GM12891 (cell line): ENCODE data around the gene PPIF.
A peak's percentile ranks its signal among the peaks of the same experiment; 100 is the strongest.

Experiments used
- DNase-seq: peaks from one replicate; pipeline ENCODE4 v3.0.0; 2011; ENCODE audit warnings: low spot score; ENCODE audit not compliant: insufficient read length
- FAIRE-seq: peaks from 2 replicates; lab custom pipeline; 2011; peaks lifted over from hg19 to GRCh38; lab: Jason Lieb, UNC
- PAX5 ChIP-seq: IDR thresholded peaks from 2 replicates; pipeline ENCODE4 v1.6.1; 2011; ENCODE audit warnings: low read length, moderate library complexity, mild to moderate bottlenecking; ENCODE audit not compliant: insufficient read depth, severe bottlenecking
- POLR2A ChIP-seq: IDR thresholded peaks from 2 replicates; pipeline ENCODE4 v1.6.1; 2011; ENCODE audit warnings: low read depth, low read length, control low read depth
- POLR2AphosphoS5 ChIP-seq: IDR thresholded peaks from 2 replicates; pipeline ENCODE4 v1.6.1; 2011; ENCODE audit warnings: low read depth, low read length, control low read depth
- POU2F2 ChIP-seq: IDR thresholded peaks from 2 replicates; pipeline ENCODE4 v1.6.1; 2011; ENCODE audit warnings: low read depth, mild to moderate bottlenecking, control low read depth, low read length, moderate library complexity
- SPI1 ChIP-seq: IDR thresholded peaks from 2 replicates; pipeline ENCODE4 v1.6.1; 2011; ENCODE audit warnings: low read depth, low read length, control low read depth
- TAF1 ChIP-seq: IDR thresholded peaks from 2 replicates; pipeline ENCODE4 v1.6.1; 2011; ENCODE audit warnings: low read depth, low read length, control low read depth

PPIF gene

DNA sequence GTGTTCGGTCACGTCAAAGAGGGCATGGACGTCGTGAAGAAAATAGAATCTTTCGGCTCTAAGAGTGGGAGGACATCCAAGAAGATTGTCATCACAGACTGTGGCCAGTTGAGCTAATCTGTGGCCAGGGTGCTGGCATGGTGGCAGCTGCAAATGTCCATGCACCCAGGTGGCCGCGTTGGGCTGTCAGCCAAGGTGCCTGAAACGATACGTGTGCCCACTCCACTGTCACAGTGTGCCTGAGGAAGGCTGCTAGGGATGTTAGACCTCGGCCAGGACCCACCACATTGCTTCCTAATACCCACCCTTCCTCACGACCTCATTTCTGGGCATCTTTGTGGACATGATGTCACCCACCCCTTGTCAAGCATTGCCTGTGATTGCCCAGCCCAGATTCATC lies 6.5 kb downstream of the PPIF start:
- no peak for FAIRE-seq
- TF ChIP-seq POLR2AphosphoS5 (peak; percentile 11; the same call in 1 of the 2 replicates), POU2F2 (no peak), POLR2A (peak; percentile 47; the same call in 1 of the 2 replicates)
- no peak for DNase-seq

GRCh38 chr10:79354141-79354540 lies 6.9 kb downstream of the PPIF start:
- FAIRE-seq, result no peak
- TF ChIP-seq POLR2AphosphoS5, result 0 out of 2 replicates have a peak, but pooled peaks have one; percentile 12
- TF ChIP-seq POU2F2, result peak; percentile 25; the same call in 1 of the 2 replicates
- TF ChIP-seq TAF1, result no peak
- TF ChIP-seq POLR2A, result peak; percentile 8; the same call in 1 of the 2 replicates
- no peak for TF ChIP-seq SPI1
- no peak for TF ChIP-seq PAX5

DNA sequence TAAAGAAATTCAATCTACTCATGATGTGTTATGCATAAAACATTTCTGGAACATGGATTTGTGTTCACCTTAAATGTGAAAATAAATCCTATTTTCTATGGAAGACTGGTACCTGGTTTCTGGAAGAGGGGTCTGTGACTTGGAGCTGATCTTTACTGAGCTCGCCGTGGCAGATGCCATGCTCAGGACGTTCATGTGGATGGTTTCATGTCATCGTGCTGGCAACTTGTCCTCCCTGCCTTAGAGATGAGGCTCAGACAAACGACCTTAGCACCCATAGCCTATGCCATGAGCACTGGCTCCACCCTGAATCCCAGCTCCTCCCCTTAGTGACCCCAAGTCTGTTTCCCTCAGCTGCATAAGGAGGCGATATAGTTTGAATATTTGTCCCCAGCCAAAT lies 7.3 kb downstream of the PPIF start:
- DNase-seq (no peak), FAIRE-seq (no peak)

More at GRCh38 chr10:79354141-79354540, 6.9 kb downstream of the PPIF start:
- no peak for DNase-seq

GRCh38 chr10:79355420-79356017 lies 8.2 kb downstream of the PPIF start:
- TF ChIP-seq TAF1 (no peak), POU2F2 (no peak), SPI1 (no peak), POLR2A (peak; percentile 61; the same call in 1 of the 2 replicates), POLR2AphosphoS5 (peak; percentile 70; the same call in 1 of the 2 replicates)
- FAIRE-seq (no peak), DNase-seq (no peak)

More for the DNA sequence above, 7.3 kb downstream of the PPIF start:
- no peak for TF ChIP-seq POLR2A
- no peak for TF ChIP-seq PAX5
- TF ChIP-seq TAF1, result no peak
- no peak for TF ChIP-seq POU2F2
- TF ChIP-seq POLR2AphosphoS5, result peak; percentile 58; the same call in 1 of the 2 replicates
- no peak for TF ChIP-seq SPI1

DNA sequence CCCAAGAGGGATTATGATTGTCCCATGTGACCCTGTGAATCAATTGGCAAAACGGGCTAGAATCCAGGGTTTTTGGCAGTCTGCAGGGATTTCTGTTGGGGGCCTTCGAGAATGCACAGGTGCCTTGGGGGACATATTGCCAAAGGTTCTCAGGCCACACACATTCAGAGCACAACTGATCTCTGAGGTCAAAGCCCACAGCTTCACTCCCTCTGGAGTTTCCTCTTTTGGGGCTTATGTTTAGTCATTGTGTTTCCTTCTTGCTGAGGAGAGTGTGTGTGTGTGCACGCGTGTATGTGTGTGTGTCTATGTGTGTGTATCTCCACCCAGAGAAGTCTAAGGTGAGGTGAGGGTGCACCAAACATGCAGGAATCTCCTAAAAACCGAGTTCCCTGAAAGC lies 8.8 kb downstream of the PPIF start:
- no peak for DNase-seq
- TF ChIP-seq TAF1 (no peak), SPI1 (no peak), POLR2AphosphoS5 (peak; percentile 62; the same call in 1 of the 2 replicates)
- no peak for FAIRE-seq

- TF ChIP-seq POLR2A (no peak), POU2F2 (no peak), PAX5 (no peak), TAF1 (no peak), SPI1 (no peak), POLR2AphosphoS5 (no peak)
- no peak for DNase-seq
- FAIRE-seq, result no peak
These were observed 9.9 kb downstream of the PPIF start for GRCh38 chr10:79357180-79357579.

- no peak for TF ChIP-seq POU2F2
- no peak for TF ChIP-seq POLR2AphosphoS5
- no peak for DNase-seq
- peak; percentile 40 for FAIRE-seq
These were observed 11.5 kb downstream of the PPIF start for GRCh38 chr10:79358811-79359210.

DNA sequence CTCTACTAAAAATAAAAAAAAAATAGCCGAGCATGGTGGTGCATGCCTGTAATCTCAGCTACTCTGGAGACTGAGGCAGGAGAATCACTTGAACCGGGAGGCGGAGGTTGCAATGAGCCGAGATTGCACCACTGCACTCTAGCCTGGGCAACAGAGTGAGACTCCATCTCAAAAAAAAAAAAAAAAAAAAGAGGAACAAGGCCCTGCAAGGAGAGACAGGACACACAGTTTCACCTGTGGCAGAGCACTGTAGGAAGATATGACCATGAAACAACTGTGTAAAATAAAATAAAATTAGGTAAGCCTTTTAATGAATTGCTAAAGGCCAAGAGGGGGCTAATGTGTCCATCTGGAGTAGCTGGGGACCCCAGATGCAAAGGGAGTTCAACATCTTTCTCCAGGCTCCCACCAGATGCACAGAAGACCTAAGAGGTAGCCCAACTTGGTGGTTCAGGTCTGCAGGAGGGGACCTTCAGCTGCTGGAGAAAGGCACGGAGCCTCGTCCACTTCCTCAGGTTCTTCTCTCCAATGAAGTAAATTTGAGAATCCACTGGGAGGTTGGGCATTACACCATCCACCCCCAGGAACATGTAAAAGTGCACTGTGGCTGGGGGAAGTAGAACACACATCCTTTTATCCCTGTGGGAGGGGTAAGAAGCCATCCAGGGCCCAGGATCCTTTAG lies 12.7 kb downstream of the PPIF start:
- no peak for TF ChIP-seq TAF1
- DNase-seq, result no peak
- FAIRE-seq, result no peak

GRCh38 chr10:79360499-79361342 lies 13.5 kb downstream of the PPIF start:
- DNase-seq (no peak), FAIRE-seq (no peak)
- TF ChIP-seq POLR2AphosphoS5 (no peak), POU2F2 (no peak), TAF1 (no peak), POLR2A (no peak), PAX5 (no peak), SPI1 (no peak)

- FAIRE-seq (no peak), DNase-seq (no peak)
- TF ChIP-seq POU2F2 (no peak), POLR2AphosphoS5 (no peak), PAX5 (no peak), SPI1 (no peak), POLR2A (no peak)
These were observed 14.6 kb downstream of the PPIF start for GRCh38 chr10:79361726-79362397.
